Urinary bladder (tissue), 4 donors: Measurements from ENCODE around the gene GHRH. TPM values are rescaled to one million over a fixed set of nuclear protein-coding genes. Genes with fewer than 3 reads are reported as not detected.

ENCODE experiments used
- DNase-seq: peaks from one replicate; pipeline ENCODE4 v3.0.0-alpha.2; 2015; ENCODE audit errors: extremely low spot score
- H3K27ac ChIP-seq: one replicate; pipeline ENCODE4 v1.5.1; 2013; ENCODE audit warnings: low read depth, mild to moderate bottlenecking, moderate library complexity
- H3K36me3 ChIP-seq: one replicate; pipeline ENCODE4 v1.6.1; 2013; ENCODE audit warnings: mild to moderate bottlenecking, moderate library complexity; ENCODE audit not compliant: insufficient read depth
- H3K4me1 ChIP-seq: one replicate; pipeline ENCODE4 v1.6.1; 2013; ENCODE audit warnings: mild to moderate bottlenecking, moderate library complexity; ENCODE audit not compliant: insufficient read depth
- H3K4me3 ChIP-seq: one replicate; pipeline ENCODE4 v1.5.1; 2013; ENCODE audit warnings: low read depth, low read length
- WGBS: extraction: QIAGEN DNeasy Blood & Tissue Kit; methylation state at CpG from one replicate; pipeline ENCODE4 v1.1.7; 2013; 5-methylcytosine and 5-hydroxymethylcytosine counted together
- polyA plus RNA-seq: library from polyadenylated mRNA; stranded (reverse); fragments of 200-250 nt; gene quantifications from one replicate; pipeline ENCODE4 v1.2.3, GENCODE V29; 2013
- total RNA-seq: library from RNA; depleted of rRNA; stranded (reverse); fragments of >200 nt; gene quantifications from one replicate; pipeline ENCODE4 v1.2.3, GENCODE V29; 2014
- donor health status: healthy with polysubstance abuse.
- donor health status: healthy.

GHRH gene
- total and polyA plus RNA-seq, 2 donors: not detected

GRCh38 chr20:37245216-37246150, 16.1 kb downstream of the GHRH start:
- Histone ChIP-seq H3K4me3 (no peak overlapping the region), H3K4me1 (no peaks in the 10 kb centered on the region), H3K36me3 (no peaks in the 10 kb centered on the region), H3K27ac (no peak overlapping the region)
- no peak for DNase-seq
- 83% methylated on average over 25 of the region's 25 CpGs for WGBS

- DNase-seq: no peak
- 84% methylated on average over 5 of the region's 5 CpGs for WGBS
- H3K36me3 ChIP-seq: no peaks in the 10 kb centered on the region
- no peak overlapping the region for H3K4me3 ChIP-seq
- peaks cover under 1% of the 10 kb centered on the region for H3K4me1 ChIP-seq
- no peak overlapping the region for H3K27ac ChIP-seq
Observed at GRCh38 chr20:37244572-37244957, 17.0 kb downstream of the GHRH start.

- WGBS: 64% methylated on average over 8 of the region's 8 CpGs
- no peak overlapping the region for H3K27ac ChIP-seq
- DNase-seq: no peak
- no peak overlapping the region for H3K4me3 ChIP-seq
- H3K36me3 ChIP-seq: no peaks in the 10 kb centered on the region
- peaks cover 1% of the 10 kb centered on the region for H3K4me1 ChIP-seq
Observed at GRCh38 chr20:37243937-37244571, 17.6 kb downstream of the GHRH start.

DNA sequence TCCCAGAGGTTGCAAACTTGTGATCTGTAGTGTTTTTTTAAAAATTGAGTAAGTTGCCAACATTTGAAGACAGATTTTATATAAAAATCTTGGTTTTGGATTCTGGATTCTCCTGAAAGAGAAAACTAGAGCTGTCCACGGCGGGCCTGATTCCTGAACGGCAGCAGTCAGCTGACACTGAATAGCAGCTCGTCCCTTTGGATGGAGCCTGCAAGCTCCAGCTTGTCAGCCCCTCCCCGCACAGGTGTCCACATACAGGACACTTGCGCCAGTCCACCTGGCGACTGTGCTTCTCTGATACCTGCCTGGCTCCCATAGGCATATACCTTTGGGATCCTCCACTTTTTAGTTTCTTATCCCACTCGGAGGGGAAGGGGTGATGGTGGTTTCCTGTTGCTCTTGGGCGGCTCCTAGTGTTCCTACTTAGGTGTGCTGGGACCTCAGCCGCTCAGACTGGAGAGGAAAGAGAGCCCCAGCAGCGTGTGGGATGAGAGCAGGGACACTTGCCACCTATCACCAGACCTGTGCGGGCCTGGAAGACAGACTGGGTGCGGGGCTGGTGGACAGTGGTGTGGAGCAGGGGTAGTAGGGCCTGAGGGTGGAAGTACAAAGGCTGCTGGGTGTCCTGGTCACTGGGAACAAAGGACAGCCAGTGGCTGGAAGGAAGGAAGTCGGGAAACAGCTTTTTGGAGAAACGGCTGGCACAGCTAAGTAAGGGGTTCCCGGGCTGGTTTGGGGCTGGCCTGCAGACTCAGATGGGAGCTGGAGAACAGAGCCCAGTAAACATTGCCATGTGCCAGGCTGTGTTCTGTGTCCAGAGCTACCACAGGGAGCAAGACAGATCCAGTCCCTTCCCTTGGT, 18.3 kb downstream of the GHRH start:
- H3K36me3 ChIP-seq: no peaks in the 10 kb centered on the region
- WGBS: 85% methylated on average over 16 of the region's 16 CpGs
- peaks cover 1% of the 10 kb centered on the region for H3K4me1 ChIP-seq

DNA sequence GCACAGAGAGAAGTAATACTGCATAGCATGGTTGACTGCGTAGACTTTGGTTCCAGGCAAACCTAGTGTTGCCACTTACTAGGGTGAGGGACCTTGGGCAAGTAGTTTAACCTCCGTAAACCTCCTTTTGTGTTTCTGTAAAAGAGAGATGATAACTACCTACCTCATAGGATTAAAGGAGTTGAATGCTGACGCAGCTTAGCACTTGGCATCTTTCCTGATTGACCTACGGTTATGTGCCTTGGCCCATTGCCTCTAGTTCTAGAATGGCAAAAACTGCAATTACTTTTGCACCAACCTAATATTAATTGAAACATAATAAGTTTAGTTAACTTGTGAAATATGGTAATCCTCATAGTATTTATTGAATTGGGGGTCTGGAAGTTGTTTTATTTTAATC, 19.1 kb downstream of the GHRH start:
- 80% methylated on average over 4 of the region's 4 CpGs for WGBS
- H3K27ac ChIP-seq: no peak overlapping the region
- H3K4me1 ChIP-seq: peaks cover 1% of the 10 kb centered on the region
- H3K36me3 ChIP-seq: no peaks in the 10 kb centered on the region
- H3K4me3 ChIP-seq: no peak overlapping the region
- DNase-seq: no peak

More for the DNA sequence above, 18.3 kb downstream of the GHRH start:
- no peak overlapping the region for H3K4me3 ChIP-seq
- H3K27ac ChIP-seq: no peak overlapping the region
- no peak for DNase-seq

DNA sequence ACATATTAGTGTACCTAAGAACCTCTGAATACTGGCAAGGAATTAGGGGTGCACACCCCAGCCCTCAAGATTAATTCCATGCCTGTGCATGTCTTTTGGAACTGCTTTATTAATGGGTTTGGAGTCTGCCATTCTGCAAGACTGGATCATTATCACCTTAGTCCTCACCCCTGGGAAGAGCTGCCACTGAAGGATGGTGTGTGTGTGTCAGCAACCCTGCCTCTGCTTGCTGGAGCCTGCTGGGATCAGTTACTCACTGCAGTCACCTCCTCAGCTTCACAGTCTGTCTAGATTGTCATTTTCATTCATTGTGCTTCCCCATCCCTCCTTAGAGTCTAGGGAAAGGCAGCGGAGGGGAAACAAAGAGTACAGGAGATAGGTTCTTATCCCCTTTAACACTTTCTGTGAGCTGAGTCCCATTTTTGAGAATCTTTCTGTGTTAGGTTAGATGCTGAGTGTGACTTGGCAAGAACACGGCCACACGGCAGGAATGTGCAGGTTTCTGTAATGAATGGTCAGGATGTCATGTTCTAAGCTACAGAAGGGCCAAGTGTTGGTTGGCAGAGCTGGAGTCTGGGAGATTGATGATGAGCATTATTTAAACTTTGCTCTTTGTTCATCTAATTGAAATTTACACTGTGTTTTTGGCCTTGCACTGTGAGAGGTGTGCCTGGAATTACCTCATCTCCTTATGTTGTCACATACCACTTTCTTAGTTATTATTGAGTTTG, 21.1 kb downstream of the GHRH start:
- H3K4me1 ChIP-seq: peaks cover 1% of the 10 kb centered on the region
- 89% methylated on average over 3 of the region's 3 CpGs for WGBS
- no peak for DNase-seq
- H3K27ac ChIP-seq: no peak overlapping the region
- H3K36me3 ChIP-seq: no peaks in the 10 kb centered on the region
- H3K4me3 ChIP-seq: no peak overlapping the region

- DNase-seq: no peak
- Histone ChIP-seq H3K4me3 (no peak overlapping the region), H3K27ac (no peak overlapping the region), H3K4me1 (peaks cover 1% of the 10 kb centered on the region), H3K36me3 (no peaks in the 10 kb centered on the region)
- WGBS: 42% methylated on average over 1 of the region's 1 CpG
Observed at GRCh38 chr20:37238935-37239451, 22.6 kb downstream of the GHRH start.

DNA sequence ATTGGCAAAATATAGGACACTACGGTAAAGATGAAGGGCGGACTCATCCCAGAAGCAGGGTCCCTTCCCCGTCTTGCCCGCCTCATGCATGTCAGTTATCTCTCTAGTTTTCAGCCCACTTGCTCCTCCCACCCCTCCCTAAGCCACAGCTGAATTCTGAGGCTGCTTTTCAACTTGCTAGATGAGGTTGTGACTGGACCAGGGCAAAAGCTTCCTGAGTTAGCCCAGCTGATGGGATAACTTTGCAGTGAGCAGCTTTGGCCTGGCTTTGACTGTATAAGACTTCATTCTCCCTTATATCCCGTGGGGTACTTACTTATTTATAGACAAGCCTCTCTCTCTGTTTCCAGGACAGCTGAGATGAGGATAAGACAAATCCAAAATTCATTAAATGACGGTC, 23.2 kb downstream of the GHRH start:
- WGBS: 69% methylated on average over 6 of the region's 6 CpGs
- Histone ChIP-seq H3K4me1 (peaks cover 1% of the 10 kb centered on the region), H3K36me3 (peaks cover 2% of the 10 kb centered on the region), H3K27ac (no peak overlapping the region), H3K4me3 (no peak overlapping the region)
- no peak for DNase-seq

DNA sequence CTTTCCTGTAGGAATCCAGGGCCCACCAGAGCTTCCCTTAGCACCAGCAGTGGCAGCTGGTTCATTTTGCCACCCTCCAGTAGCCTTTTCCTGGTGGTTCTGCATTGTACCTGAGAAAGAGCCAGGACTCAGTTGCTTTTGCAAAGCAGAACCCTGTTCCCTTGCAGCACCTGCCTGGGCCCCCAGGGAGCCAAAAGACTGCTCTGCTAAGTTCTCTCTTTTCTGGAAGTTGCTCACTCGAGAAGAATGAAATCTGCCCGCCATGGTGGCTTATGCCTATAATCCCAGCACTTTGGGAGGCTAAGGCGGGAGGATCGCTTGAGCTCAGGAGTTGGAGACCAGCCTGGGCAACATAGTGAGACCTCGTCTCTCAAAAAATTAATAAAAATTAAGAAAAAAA, 24.0 kb downstream of the GHRH start:
- WGBS: 91% methylated on average over 5 of the region's 5 CpGs
- Histone ChIP-seq H3K36me3 (peaks cover 2% of the 10 kb centered on the region), H3K27ac (no peak overlapping the region), H3K4me3 (no peak overlapping the region), H3K4me1 (peaks cover 1% of the 10 kb centered on the region)
- DNase-seq: no peak

DNA sequence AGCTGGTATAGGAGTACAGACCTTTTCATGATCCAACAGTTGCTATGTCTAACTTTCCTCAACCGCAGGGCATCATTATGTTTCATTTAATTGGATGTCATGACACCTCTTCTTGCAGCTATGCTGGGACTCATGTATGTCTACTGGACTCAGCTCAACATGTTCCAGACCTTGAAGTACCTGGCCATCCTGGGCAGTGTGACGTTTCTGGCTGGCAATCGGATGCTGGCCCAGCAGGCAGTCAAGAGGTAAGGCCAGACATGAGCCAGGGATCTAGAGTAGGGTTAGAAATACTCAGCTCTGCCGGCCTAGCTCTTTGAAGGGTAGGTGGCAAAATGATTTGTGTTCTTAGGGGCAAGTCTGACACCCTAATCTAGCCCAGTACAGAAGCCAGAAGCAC, 25.2 kb downstream of the GHRH start:
- Histone ChIP-seq H3K4me3 (no peak overlapping the region), H3K36me3 (peaks cover 2% of the 10 kb centered on the region), H3K4me1 (peaks cover 1% of the 10 kb centered on the region), H3K27ac (no peak overlapping the region)
- WGBS: 86% methylated on average over 4 of the region's 4 CpGs
- DNase-seq: no peak

DNA sequence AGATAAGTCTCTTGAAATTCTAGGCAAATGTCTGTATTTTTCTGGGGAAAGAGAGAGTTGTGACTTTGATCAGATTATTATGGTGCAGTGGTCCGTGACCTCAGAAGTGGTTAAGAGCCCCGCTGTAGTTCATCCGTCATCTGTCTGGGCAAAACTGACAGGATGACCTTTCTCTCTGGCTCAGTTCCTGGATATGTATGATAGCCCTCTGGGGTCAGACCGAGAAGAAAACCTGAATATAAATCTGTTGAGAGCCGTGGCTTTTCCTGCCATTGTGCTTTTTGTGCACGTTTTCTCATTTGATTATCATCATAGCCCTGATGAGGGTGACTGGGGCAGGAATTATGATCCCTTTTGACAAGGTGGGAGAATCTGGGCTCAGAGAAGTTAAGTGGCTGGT, 26.5 kb downstream of the GHRH start:
- Histone ChIP-seq H3K27ac (no peak overlapping the region), H3K4me3 (no peak overlapping the region), H3K36me3 (peaks cover 4% of the 10 kb centered on the region), H3K4me1 (peaks cover 1% of the 10 kb centered on the region)
- no peak for DNase-seq
- WGBS: 83% methylated on average over 6 of the region's 6 CpGs

DNA sequence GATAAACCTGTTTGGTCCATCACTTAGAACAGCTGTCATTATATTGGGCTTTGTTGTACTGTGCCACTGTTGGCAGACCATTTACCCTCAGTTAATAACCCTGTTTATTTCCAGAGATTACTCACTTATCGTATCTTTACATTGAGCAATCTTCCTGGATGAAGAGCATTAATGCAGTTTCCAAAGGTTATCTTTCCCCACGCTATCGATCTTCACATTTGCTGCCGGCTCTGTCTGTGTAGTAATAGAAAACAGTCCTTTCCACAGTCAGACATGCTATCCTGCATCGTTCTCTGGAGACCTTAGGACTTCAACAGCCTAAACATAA, 27.4 kb downstream of the GHRH start:
- no peak overlapping the region for H3K27ac ChIP-seq
- H3K4me1 ChIP-seq: no peaks in the 10 kb centered on the region
- peaks cover 7% of the 10 kb centered on the region for H3K36me3 ChIP-seq
- 75% methylated on average over 5 of the region's 5 CpGs for WGBS
- no peak for DNase-seq
- no peak overlapping the region for H3K4me3 ChIP-seq
